ENCODE results near the gene CLCN7.

The CLCN7 gene

GRCh38 chr16:1464196-1464893 is 10.5 kb downstream of the CLCN7 start:
- Histone ChIP-seq H3K36me3 (ENCODE audit: low read depth) (no peaks in the 10 kb centered on the region), H3K27me3 (ENCODE audit: insufficient read depth, poor library complexity, severe bottlenecking) (no peaks in the 10 kb centered on the region), H3K9me3 (ENCODE audit: severe bottlenecking) (no peaks in the 10 kb centered on the region), H3K4me1 (ENCODE audit: insufficient read depth, poor library complexity, severe bottlenecking) (no peaks in the 10 kb centered on the region), H3K27ac (ENCODE audit: poor library complexity, severe bottlenecking) (no peak overlapping the region), H3K4me3 (ENCODE audit: severe bottlenecking) (no peak overlapping the region)
- no peak for DNase-seq (ENCODE audit: low spot score)
- ATAC-seq (ENCODE audit: low read depth): no peak
- TF ChIP-seq CTCF (IDR thresholded peaks at IDR 0.05; ENCODE audit: poor library complexity, severe bottlenecking): no peak

GRCh38 chr16:1461146-1461545 is 13.7 kb downstream of the CLCN7 start:
- Histone ChIP-seq H3K27ac (ENCODE audit: poor library complexity, severe bottlenecking) (no peak overlapping the region), H3K27me3 (ENCODE audit: insufficient read depth, poor library complexity, severe bottlenecking) (no peaks in the 10 kb centered on the region), H3K4me3 (ENCODE audit: severe bottlenecking) (no peak overlapping the region), H3K4me1 (ENCODE audit: insufficient read depth, poor library complexity, severe bottlenecking) (no peaks in the 10 kb centered on the region), H3K36me3 (ENCODE audit: low read depth) (no peaks in the 10 kb centered on the region), H3K9me3 (ENCODE audit: severe bottlenecking) (no peaks in the 10 kb centered on the region)
- DNase-seq (ENCODE audit: low spot score) (no peak), ATAC-seq (ENCODE audit: low read depth) (no peak)
- no peak for TF ChIP-seq CTCF (IDR thresholded peaks at IDR 0.05; ENCODE audit: poor library complexity, severe bottlenecking)

GRCh38 chr16:1460602-1461138 is 14.2 kb downstream of the CLCN7 start:
- Histone ChIP-seq H3K4me3 (ENCODE audit: severe bottlenecking) (no peak overlapping the region), H3K36me3 (ENCODE audit: low read depth) (no peaks in the 10 kb centered on the region), H3K4me1 (ENCODE audit: insufficient read depth, poor library complexity, severe bottlenecking) (no peaks in the 10 kb centered on the region), H3K27ac (ENCODE audit: poor library complexity, severe bottlenecking) (no peak overlapping the region), H3K27me3 (ENCODE audit: insufficient read depth, poor library complexity, severe bottlenecking) (no peaks in the 10 kb centered on the region), H3K9me3 (ENCODE audit: severe bottlenecking) (no peaks in the 10 kb centered on the region)
- DNase-seq (ENCODE audit: low spot score) (no peak), ATAC-seq (ENCODE audit: low read depth) (no peak)
- TF ChIP-seq CTCF (IDR thresholded peaks at IDR 0.05; ENCODE audit: poor library complexity, severe bottlenecking): no peak

- Histone ChIP-seq H3K27me3 (ENCODE audit: insufficient read depth, poor library complexity, severe bottlenecking) (no peaks in the 10 kb centered on the region), H3K9me3 (ENCODE audit: severe bottlenecking) (no peaks in the 10 kb centered on the region), H3K4me3 (ENCODE audit: severe bottlenecking) (no peak overlapping the region), H3K27ac (ENCODE audit: poor library complexity, severe bottlenecking) (no peak overlapping the region), H3K4me1 (ENCODE audit: insufficient read depth, poor library complexity, severe bottlenecking) (no peaks in the 10 kb centered on the region), H3K36me3 (ENCODE audit: low read depth) (no peaks in the 10 kb centered on the region)
- DNase-seq (ENCODE audit: low spot score) (no peak), ATAC-seq (ENCODE audit: low read depth) (no peak)
- TF ChIP-seq CTCF (IDR thresholded peaks at IDR 0.05; ENCODE audit: poor library complexity, severe bottlenecking): no peak
These were observed 14.9 kb downstream of the CLCN7 start for GRCh38 chr16:1459967-1460366.

GRCh38 chr16:1458977-1459341 is 15.9 kb downstream of the CLCN7 start:
- no peaks in the 10 kb centered on the region for H3K9me3 ChIP-seq (ENCODE audit: severe bottlenecking)
- no peaks in the 10 kb centered on the region for H3K4me1 ChIP-seq (ENCODE audit: insufficient read depth, poor library complexity, severe bottlenecking)
- peak; percentile 47 for DNase-seq (ENCODE audit: low spot score)
- H3K4me3 ChIP-seq (ENCODE audit: severe bottlenecking): no peak overlapping the region
- no peak for TF ChIP-seq CTCF (IDR thresholded peaks at IDR 0.05; ENCODE audit: poor library complexity, severe bottlenecking)
- no peak overlapping the region for H3K27ac ChIP-seq (ENCODE audit: poor library complexity, severe bottlenecking)
- ATAC-seq (ENCODE audit: low read depth): no peak
- no peaks in the 10 kb centered on the region for H3K27me3 ChIP-seq (ENCODE audit: insufficient read depth, poor library complexity, severe bottlenecking)
- H3K36me3 ChIP-seq (ENCODE audit: low read depth): 0 out of 2 replicates have a peak, but pooled peaks cover 2% of the 10 kb centered on the region

Data from RWPE2 (cell line).